Measurements from ENCODE around the gene ABHD1.
"Not testable (repeated sequence)": the region's sequence is repeated elsewhere in the genome, so short reads cannot be mapped to it uniquely, and the experiment has no call there.

The ABHD1 gene

DNA sequence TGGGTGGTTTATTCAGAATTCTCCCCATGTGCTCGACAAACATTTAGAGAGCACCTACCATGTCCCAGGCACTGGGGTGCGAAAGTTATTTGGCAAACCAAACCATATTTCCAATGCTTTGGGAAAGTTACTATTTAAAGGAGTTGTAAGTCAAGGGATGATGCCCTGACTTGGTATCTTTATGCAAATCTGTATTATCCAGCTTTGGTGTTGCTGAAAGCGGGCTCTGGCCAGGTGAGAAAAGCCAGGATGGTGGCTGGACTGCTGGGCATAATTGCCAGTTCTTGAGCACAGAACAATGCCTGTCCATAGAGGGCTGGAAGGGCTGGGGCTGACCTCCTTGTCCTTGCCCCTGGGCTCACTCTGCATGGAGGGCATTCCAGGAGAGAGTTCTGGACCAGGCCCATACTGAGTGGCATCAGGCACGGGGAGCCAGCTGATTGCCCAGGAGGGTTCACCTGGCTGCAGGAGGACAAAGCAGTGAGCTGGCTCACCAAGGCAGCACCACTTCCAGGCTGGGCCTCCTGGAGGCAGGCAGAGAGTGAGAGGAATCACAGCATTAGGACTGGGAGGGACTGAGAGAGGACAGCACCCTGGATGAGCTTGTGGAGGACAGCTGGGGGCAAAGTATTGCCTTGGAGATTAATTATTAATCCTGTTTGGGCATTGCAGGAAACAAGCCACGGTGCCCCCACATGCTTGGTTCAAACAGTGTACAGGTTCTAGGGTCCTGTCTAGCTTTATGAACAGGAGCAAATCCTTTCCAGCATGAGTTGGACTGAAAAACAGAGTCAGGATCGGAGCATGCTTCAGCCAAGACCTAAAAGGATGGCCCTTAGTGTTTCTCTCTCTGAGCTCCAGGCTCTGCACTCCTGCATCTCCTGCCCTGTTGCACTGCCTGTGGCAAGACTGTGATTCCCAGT is 29.9 kb upstream of the ABHD1 start:
- Mint-ChIP-seq H3K27me3 (ENCODE audit: low read depth) (no peaks in the 10 kb centered on the region), H3K9me3 (no peaks in the 10 kb centered on the region), H3K4me3 (no peak overlapping the region), H3K27ac (no peak overlapping the region), H3K36me3 (ENCODE audit: low read depth) (peaks cover 1% of the 10 kb centered on the region), H3K4me1 (ENCODE audit: low read depth) (peaks cover 16% of the 10 kb centered on the region)
- DNase-seq (ENCODE audit: low spot score): no peak

DNA sequence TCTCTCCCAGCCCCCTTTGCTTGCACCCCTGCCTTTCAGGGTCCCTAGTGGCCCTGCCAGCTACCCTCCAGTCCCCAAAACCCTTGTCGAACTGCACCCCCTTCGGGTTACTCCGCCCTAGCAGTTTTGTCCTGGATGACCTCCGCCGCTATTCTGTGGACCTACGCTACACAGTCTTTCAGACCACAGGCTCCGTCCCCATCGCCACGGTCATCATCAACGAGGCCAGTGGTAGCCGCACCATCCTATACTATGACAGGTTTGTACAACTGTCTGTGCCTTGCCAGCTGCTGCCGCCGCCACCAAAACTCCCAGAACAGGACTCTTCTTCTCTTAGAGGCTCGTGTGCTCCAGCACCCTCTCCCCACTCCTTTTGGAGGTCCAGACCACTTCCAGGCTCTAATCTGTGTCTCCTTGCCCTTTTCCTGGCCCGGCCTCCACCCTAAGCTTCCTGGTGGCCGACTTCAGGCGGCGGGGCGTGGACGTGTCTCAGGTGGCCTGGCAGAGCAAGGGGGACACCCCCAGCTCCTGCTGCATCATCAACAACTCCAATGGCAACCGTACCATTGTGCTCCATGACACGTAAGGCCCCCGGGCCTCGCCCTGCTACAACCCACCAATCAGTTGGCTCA is 29.1 kb upstream of the ABHD1 start:
- H3K4me3 Mint-ChIP-seq: no peak overlapping the region
- no peaks in the 10 kb centered on the region for H3K9me3 Mint-ChIP-seq
- no peaks in the 10 kb centered on the region for H3K36me3 Mint-ChIP-seq (ENCODE audit: low read depth)
- no peak overlapping the region for H3K27ac Mint-ChIP-seq
- peaks cover 12% of the 10 kb centered on the region for H3K4me1 Mint-ChIP-seq (ENCODE audit: low read depth)
- DNase-seq (ENCODE audit: low spot score): no peak
- no peaks in the 10 kb centered on the region for H3K27me3 Mint-ChIP-seq (ENCODE audit: low read depth)

DNA sequence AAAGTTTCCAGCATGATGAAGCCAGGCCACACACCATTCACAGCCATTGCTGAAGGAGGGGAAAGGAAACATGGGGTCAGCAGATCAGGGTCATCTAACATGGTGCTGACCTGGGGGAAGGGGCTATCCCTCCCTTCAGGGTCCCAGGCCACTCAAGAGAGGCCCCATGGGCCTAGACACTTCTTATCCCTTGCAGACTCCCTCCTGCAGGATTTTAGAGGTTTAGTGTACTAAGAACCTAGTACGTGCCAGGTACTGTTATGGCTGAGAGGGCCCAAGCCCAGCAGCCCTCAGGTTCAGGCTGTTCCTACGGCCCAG is 28.2 kb upstream of the ABHD1 start:
- H3K27ac Mint-ChIP-seq: no peak overlapping the region
- no peaks in the 10 kb centered on the region for H3K36me3 Mint-ChIP-seq (ENCODE audit: low read depth)
- no peak for DNase-seq (ENCODE audit: low spot score)
- peak overlapping the region; percentile 63 for H3K4me3 Mint-ChIP-seq
- H3K27me3 Mint-ChIP-seq (ENCODE audit: low read depth): no peaks in the 10 kb centered on the region
- no peaks in the 10 kb centered on the region for H3K9me3 Mint-ChIP-seq
- peaks cover 10% of the 10 kb centered on the region for H3K4me1 Mint-ChIP-seq (ENCODE audit: low read depth)

DNA sequence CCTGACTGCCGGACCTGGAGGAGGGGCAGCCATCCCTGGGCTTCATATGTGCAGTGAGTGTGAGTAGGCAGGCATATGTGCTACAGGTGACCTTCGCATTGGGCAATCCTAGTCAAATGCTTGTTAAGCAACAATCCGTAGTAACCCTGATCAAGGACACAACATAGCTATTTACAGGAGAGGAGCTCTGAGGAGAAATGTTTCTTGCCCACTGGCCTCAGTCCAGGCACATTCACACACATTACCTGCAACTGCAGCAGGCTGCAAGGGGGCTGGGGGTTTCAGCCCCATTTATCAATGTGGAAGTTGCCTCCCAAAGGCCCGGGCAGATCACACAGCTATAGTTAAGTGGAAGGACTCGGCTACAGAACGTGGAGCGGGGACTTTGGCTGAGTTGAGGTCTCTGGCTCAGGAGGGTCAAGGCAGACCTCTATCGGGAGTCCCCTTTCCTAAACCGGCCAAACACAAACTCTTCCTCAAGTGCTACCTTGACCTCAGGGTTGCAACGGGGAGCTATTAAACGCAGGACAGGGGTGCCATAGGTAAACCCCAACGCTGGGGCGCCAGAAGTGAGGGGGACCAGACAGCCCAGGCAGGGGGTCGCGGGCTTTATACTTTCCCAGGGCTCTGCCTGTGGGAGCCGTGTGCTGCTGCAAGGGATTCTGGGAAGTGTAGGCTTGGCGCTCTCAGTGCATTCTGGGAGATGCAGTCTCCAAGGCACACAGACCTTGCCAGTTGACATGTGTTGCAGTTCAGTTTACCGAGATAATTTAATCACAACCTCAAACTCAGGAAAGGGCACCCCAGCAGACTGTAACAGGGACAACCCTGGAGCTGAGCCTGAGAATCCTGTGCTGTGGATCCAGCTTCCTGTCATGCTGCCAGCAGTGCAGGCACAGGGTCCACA is 27.6 kb upstream of the ABHD1 start:
- Mint-ChIP-seq H3K27me3 (ENCODE audit: low read depth) (no peaks in the 10 kb centered on the region), H3K27ac (no peak overlapping the region), H3K9me3 (no peaks in the 10 kb centered on the region), H3K4me3 (peak overlapping the region; percentile 63), H3K36me3 (ENCODE audit: low read depth) (no peaks in the 10 kb centered on the region), H3K4me1 (ENCODE audit: low read depth) (peaks cover 10% of the 10 kb centered on the region)
- DNase-seq (ENCODE audit: low spot score): peak; percentile 32

DNA sequence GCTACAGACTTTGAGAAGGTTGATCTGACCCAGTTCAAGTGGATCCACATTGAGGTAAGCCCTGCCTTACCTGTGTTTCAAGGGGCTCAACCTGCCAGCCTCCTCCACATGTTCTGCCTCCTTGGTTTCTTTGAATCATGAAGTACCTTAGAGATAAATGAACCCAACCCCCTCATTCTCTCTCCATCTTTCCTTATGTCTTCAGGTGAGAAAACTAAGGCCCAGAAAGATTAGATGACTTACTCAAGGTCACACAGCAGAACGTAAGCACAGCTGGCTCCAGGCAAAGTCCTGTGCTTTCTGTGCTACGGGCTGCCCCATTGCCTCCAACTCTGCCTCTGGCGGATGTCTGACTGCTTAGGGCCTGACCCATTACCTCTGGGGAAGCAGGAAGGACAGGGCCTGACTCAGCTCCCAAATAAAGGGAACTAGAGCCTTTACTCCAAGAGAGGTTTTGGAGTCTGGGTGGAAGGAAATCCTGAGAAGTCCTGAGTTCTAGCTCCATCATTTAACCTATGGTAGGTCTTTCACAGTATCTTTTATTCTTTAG is 26.8 kb upstream of the ABHD1 start:
- Mint-ChIP-seq H3K36me3 (ENCODE audit: low read depth) (no peaks in the 10 kb centered on the region), H3K4me3 (no peak overlapping the region), H3K4me1 (ENCODE audit: low read depth) (peaks cover 10% of the 10 kb centered on the region), H3K27ac (no peak overlapping the region), H3K27me3 (ENCODE audit: low read depth) (no peaks in the 10 kb centered on the region), H3K9me3 (no peaks in the 10 kb centered on the region)
- DNase-seq (ENCODE audit: low spot score): no peak

DNA sequence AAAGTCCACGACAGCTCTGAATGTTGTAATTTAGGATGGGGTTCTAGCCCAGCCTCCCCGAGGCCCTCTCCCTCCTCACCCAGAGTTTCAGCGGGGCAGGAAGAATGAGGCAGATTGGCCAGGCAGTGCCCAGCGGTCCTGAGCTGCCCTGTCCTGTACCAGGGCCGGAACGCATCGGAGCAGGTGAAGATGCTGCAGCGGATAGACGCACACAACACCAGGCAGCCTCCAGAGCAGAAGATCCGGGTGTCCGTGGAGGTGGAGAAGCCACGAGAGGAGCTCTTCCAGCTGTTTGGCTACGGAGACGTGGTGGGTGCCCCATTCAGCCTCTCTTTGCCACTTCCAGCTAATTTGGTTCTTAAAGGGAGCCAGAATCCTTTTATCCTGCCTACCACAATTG is 26.3 kb upstream of the ABHD1 start:
- H3K36me3 Mint-ChIP-seq (ENCODE audit: low read depth): no peaks in the 10 kb centered on the region

DNA sequence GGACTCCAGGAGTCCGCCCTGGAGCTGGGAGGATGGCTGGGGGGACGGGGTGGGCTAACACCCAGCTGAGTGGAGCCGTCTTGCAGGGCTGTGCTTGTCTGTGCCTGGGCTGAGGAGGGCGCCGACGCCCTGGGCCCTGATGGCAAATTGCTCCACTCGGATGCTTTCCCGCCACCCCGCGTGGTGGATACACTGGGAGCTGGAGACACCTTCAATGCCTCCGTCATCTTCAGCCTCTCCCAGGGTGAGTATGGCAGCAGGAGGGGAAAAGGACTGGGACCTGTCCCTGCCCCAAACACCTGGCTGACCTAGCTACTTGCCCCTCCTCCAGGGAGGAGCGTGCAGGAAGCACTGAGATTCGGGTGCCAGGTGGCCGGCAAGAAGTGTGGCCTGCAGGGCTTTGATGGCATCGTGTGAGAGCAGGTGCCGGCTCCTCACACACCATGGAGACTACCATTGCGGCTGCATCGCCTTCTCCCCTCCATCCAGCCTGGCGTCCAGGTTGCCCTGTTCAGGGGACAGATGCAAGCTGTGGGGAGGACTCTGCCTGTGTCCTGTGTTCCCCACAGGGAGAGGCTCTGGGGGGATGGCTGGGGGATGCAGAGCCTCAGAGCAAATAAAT is 24.2 kb upstream of the ABHD1 start:
- no peak overlapping the region for H3K27ac Mint-ChIP-seq
- no peaks in the 10 kb centered on the region for H3K36me3 Mint-ChIP-seq (ENCODE audit: low read depth)

More for the DNA sequence above, 26.3 kb upstream of the ABHD1 start:
- H3K4me1 Mint-ChIP-seq (ENCODE audit: low read depth): peaks cover 10% of the 10 kb centered on the region
- H3K9me3 Mint-ChIP-seq: no peaks in the 10 kb centered on the region
- H3K27ac Mint-ChIP-seq: no peak overlapping the region
- no peak overlapping the region for H3K4me3 Mint-ChIP-seq
- DNase-seq (ENCODE audit: low spot score): no peak
- H3K27me3 Mint-ChIP-seq (ENCODE audit: low read depth): no peaks in the 10 kb centered on the region

DNA sequence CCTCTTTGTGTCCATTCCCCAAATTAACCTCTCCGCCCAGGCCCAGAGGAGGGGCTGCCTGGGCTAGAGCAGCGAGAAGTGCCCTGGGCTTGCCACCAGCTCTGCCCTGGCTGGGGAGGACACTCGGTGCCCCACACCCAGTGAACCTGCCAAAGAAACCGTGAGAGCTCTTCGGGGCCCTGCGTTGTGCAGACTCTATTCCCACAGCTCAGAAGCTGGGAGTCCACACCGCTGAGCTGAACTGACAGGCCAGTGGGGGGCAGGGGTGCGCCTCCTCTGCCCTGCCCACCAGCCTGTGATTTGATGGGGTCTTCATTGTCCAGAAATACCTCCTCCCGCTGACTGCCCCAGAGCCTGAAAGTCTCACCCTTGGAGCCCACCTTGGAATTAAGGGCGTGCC is 23.6 kb upstream of the ABHD1 start:
- Mint-ChIP-seq H3K4me1 (ENCODE audit: low read depth) (peaks cover 10% of the 10 kb centered on the region), H3K4me3 (no peak overlapping the region), H3K27ac (no peak overlapping the region), H3K36me3 (ENCODE audit: low read depth) (no peaks in the 10 kb centered on the region), H3K27me3 (ENCODE audit: low read depth) (no peaks in the 10 kb centered on the region), H3K9me3 (no peaks in the 10 kb centered on the region)
- DNase-seq (ENCODE audit: low spot score): no peak

More for the DNA sequence above, 24.2 kb upstream of the ABHD1 start:
- Mint-ChIP-seq H3K4me1 (ENCODE audit: low read depth) (peaks cover 10% of the 10 kb centered on the region), H3K9me3 (no peaks in the 10 kb centered on the region), H3K27me3 (ENCODE audit: low read depth) (no peaks in the 10 kb centered on the region), H3K4me3 (no peak overlapping the region)
- no peak for DNase-seq (ENCODE audit: low spot score)

DNA sequence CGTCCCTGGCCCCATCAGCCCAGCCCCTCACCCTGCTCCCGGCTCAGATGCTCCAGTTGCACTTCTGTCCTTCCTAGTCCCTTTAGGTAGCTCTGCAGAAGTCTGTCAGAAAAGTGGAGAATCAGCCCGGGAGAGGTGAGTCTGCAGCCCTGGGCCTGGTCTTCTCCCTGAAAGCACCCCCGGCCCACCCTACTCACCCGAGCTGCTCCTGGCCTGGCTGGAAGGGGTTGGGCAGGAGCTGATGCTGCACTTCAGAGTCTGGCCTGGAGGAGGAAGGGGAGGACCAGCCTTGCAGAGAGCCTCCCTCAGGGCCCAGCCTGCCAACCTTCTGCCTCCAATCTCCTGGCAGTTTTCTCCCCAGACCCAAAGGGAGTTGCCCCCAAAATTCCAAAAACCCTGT is 21.3 kb upstream of the ABHD1 start:
- Mint-ChIP-seq H3K27me3 (ENCODE audit: low read depth) (no peaks in the 10 kb centered on the region), H3K36me3 (ENCODE audit: low read depth) (no peaks in the 10 kb centered on the region), H3K9me3 (no peaks in the 10 kb centered on the region), H3K27ac (no peak overlapping the region), H3K4me1 (ENCODE audit: low read depth) (no peaks in the 10 kb centered on the region), H3K4me3 (no peak overlapping the region)
- no peak for DNase-seq (ENCODE audit: low spot score)

DNA sequence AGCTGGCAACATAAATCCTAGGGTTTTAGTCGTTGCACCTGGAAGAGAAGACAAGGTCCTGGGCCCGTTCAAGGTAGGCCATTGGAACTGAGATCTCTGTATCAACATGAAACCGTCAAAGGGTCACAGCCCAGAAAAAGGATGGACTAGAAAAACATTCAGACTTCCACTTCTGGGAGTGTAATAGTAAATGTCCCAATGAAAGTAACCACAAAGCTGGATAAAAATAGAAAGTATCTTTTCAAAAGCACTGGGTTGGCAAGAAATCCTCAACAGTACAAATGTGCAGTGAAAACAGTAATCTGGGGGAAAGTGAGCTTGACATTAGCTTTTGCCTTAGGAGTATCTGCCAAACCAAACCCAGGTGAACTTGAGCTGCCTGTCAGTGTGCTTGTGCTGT is 17.6 kb upstream of the ABHD1 start:
- Mint-ChIP-seq H3K36me3 (ENCODE audit: low read depth) (no peaks in the 10 kb centered on the region), H3K27ac (no peak overlapping the region), H3K4me3 (no peak overlapping the region)

DNA sequence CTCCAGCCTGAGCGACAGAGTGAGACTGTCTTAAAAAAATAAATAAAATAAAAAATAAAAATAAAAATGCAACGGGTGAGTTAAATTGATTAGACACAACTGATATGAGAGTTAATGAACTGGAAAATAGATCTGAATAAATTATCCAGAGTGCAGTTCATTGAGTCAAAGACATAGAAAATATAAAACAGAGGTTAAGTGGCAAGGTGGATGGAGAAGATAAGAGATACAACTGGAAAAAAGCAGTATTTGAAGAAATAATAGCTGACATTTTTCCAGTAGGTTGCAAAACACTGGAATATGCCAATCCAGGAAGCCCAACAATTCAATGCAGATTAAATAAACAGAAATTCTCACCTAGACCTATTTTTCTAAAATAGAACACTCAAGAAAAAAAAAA is 15.4 kb upstream of the ABHD1 start:
- H3K4me3 Mint-ChIP-seq: no peak overlapping the region
- H3K27ac Mint-ChIP-seq: no peak overlapping the region
- no peaks in the 10 kb centered on the region for H3K36me3 Mint-ChIP-seq (ENCODE audit: low read depth)
- H3K27me3 Mint-ChIP-seq (ENCODE audit: low read depth): peaks cover 4% of the 10 kb centered on the region
- no peak for DNase-seq (ENCODE audit: low spot score)
- no peaks in the 10 kb centered on the region for H3K9me3 Mint-ChIP-seq
- no peaks in the 10 kb centered on the region for H3K4me1 Mint-ChIP-seq (ENCODE audit: low read depth)

More for the DNA sequence above, 17.6 kb upstream of the ABHD1 start:
- no peaks in the 10 kb centered on the region for H3K4me1 Mint-ChIP-seq (ENCODE audit: low read depth)
- H3K9me3 Mint-ChIP-seq: no peaks in the 10 kb centered on the region
- no peak for DNase-seq (ENCODE audit: low spot score)
- H3K27me3 Mint-ChIP-seq (ENCODE audit: low read depth): peaks cover 4% of the 10 kb centered on the region

DNA sequence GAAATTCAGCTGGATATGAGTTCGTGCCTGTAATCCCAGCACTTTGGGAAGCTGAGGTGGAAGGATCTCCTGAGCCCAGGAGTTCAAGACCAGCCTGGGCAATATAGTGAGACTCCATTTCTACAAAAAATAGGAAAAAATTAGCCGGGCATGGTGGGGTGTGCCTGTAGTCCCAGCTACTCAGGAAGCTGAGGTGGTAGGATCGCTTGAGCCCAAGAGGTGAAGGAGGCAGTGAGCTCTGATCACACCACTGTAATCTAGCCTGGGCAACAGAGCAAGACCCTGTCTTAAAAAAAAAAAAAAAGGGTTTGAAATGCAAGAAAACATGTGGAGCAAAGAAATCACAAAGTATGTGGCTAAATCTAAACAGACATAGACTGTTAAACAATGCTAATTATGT is 14.5 kb upstream of the ABHD1 start:
- H3K36me3 Mint-ChIP-seq (ENCODE audit: low read depth): no peaks in the 10 kb centered on the region
- H3K9me3 Mint-ChIP-seq: no peaks in the 10 kb centered on the region
- no peak overlapping the region for H3K27ac Mint-ChIP-seq
- peaks cover 4% of the 10 kb centered on the region for H3K27me3 Mint-ChIP-seq (ENCODE audit: low read depth)
- H3K4me1 Mint-ChIP-seq (ENCODE audit: low read depth): no peaks in the 10 kb centered on the region
- DNase-seq (ENCODE audit: low spot score): no peak
- no peak overlapping the region for H3K4me3 Mint-ChIP-seq

DNA sequence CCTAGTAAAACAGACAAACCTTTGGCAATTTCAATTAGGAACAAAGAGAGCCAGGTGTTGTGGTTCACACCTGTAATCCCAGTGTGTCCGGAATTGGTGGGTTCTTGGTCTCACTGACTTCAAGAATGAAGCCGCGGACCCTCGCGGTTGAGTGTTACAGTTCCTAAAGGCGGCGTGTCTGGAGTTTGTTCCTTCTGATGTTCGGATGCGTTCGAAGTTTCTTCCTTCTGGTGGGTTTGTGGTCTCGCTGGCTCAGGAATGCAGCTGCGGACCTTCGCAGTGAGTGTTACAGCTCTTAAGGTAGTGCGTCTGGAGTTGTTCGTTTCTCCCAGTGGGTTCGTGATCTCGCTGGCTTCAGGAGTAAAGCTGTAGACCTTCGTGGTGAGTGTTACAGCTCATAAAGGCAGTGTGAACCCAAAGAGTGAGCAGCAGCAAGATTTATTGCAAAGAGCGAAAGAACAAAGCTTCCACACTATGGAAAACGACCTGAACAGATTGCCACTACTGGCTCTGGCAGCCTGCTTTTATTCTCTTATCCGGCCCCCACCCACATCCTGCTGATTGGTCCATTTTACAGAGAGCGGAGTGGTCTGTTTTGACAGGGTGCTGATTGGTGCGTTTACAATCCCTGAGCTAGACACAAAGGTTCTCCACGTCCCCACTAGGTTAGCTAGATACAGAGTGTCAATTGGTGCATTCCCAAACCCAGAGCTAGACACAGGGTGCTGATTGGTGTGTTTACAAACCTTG is 12.8 kb upstream of the ABHD1 start:
- not testable (repeated sequence) for H3K4me3 Mint-ChIP-seq; DNase-seq (ENCODE audit: low spot score); H3K9me3 Mint-ChIP-seq; H3K36me3 Mint-ChIP-seq (ENCODE audit: low read depth); H3K27ac Mint-ChIP-seq; H3K27me3 Mint-ChIP-seq (ENCODE audit: low read depth); H3K4me1 Mint-ChIP-seq (ENCODE audit: low read depth)
